H1 (cell line): Measurements from ENCODE around the gene PCDHB6. TPM values are rescaled to one million over a fixed set of nuclear protein-coding genes. Genes with fewer than 3 reads are reported as not detected.
A peak's percentile ranks its signal among the peaks of the same experiment; 100 is the strongest.

Source experiments
- CHD2 ChIP-seq: IDR thresholded peaks from 2 replicates; pipeline ENCODE4 v1.6.1; 2012; ENCODE audit warnings: low read length, improper control_type of control experiment
- CREB1 ChIP-seq: IDR thresholded peaks from 2 replicates; pipeline ENCODE4 v1.6.1; 2012; ENCODE audit warnings: inconsistent platforms
- HDAC2 ChIP-seq, 2 experiments: fragments of 300-600 bp in 1 of 2; sonication (generic) in 1 of 2; IDR thresholded peaks; 2 replicates each; pipeline ENCODE4 v1.6.1; 2011 to 2012; ENCODE audit warnings: low read depth in 2 of 2, low read length in 2 of 2, mild to moderate bottlenecking in 2 of 2, moderate library complexity in 2 of 2, borderline replicate concordance in 1 of 2, inconsistent platforms in 1 of 2
- KDM1A ChIP-seq: fragments of 200-600, 300-600 bp; sonication (generic); IDR thresholded peaks from 2 replicates; pipeline ENCODE4 v1.7.1; 2016; ENCODE audit warnings: mild to moderate bottlenecking, low read length, borderline replicate concordance
- KDM4A ChIP-seq: IDR thresholded peaks from one replicate; pipeline ENCODE4 v1.7.1; 2012; ENCODE audit warnings: low read depth, mild to moderate bottlenecking, moderate library complexity, low read length, inconsistent platforms; ENCODE audit not compliant: severe bottlenecking
- KDM5A ChIP-seq: fragments of 200-600 bp; IDR thresholded peaks from 2 replicates; pipeline ENCODE4 v1.7.1; 2012; ENCODE audit warnings: mild to moderate bottlenecking, low read length, inconsistent platforms, mixed read lengths
- POLR2A ChIP-seq, 2 experiments: IDR thresholded peaks; 1 replicate in 1 of 2; 2 replicates in 1 of 2; pipeline ENCODE4 v1.6.1; 2011; ENCODE audit warnings: low read depth in 2 of 2, low read length in 2 of 2, mild to moderate bottlenecking in 2 of 2; ENCODE audit errors: control extremely low read depth in 1 of 2
- RXRA ChIP-seq: IDR thresholded peaks from 2 replicates; pipeline ENCODE4 v1.6.1; 2011; ENCODE audit warnings: low read depth, mild to moderate bottlenecking, low read length, moderate library complexity; ENCODE audit not compliant: insufficient read depth
- SP4 ChIP-seq: IDR thresholded peaks from 2 replicates; pipeline ENCODE4 v1.6.1; 2012; ENCODE audit warnings: low read length, inconsistent platforms
- SRF ChIP-seq: IDR thresholded peaks from 2 replicates; pipeline ENCODE4 v1.6.1; 2011; ENCODE audit warnings: mild to moderate bottlenecking, low read depth, low read length, moderate library complexity
- polyA plus RNA-seq, 7 experiments: library from polyadenylated mRNA; depleted of rRNA in 3 of 7; stranded (reverse) in 5 of 7; unstranded in 2 of 7; fragments of >200 nt in 5 of 7; fragments of 200-250 nt in 2 of 7; gene quantifications; 1 replicate in 5 of 7; 2 replicates in 1 of 7; 4 replicates in 1 of 7; pipeline versions ENCODE4 v1.2.1 to v1.2.3, GENCODE V29; 2011 to 2013; ENCODE audit warnings: missing spikeins in 2 of 7, mixed read lengths in 2 of 7
- total RNA-seq: library from RNA; stranded (reverse); fragmentation: NEBNext Ultra II Directional; extraction: Animal tissue kit (Norgen Biotek cat#: 25700); gene quantifications from 2 replicates; pipeline ENCODE4 v1.2.1, GENCODE V29; 2021
- TF ChIP-seq, protein P1 (sequence below): fragments of 300-600 bp; sonication (generic); IDR thresholded peaks from 2 replicates; pipeline ENCODE4 v1.7.1; 2012; ENCODE audit warnings: low read length, moderate library complexity, mild to moderate bottlenecking, inconsistent platforms; ENCODE audit not compliant: insufficient replicate concordance

Gene PCDHB6
- total and polyA plus RNA-seq, 2 of the 8 experiments (the other 6 are each of a cell fraction or from before 2014, with no cell fraction given): 0.28 to 0.29 TPM

DNA sequence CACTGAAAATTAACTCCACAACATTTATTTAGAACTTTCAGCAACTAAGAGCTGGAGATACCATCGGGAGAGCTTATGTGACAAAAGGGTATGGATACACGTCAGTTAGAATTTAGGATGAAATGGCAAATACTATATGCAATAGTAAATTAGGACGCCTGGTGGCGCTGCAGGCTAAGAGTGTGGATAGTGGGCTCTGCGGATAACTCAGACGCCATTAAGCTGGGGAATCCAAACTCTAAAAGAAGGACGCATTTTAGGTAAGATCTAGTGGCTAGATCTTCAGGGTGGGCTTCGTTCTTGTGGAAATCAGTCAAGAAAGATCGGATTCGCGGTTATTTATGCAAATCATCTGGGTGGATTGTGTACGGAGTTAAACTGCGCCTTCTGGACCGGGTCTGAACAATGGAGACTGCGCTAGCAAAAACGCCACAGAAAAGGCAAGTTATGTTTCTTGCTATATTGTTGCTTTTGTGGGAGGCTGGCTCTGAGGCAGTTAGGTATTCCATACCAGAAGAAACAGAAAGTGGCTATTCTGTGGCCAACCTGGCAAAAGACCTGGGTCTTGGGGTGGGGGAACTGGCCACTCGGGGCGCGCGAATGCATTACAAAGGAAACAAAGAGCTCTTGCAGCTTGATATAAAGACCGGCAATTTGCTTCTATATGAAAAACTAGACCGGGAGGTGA lies 14.7 kb upstream of the PCDHB6 start, which contains the start of gene PCDHB5 (continued):
- TF ChIP-seq KDM5A: no peak
- no peak for TF ChIP-seq RXRA
- no peak for TF ChIP-seq SP4
- TF ChIP-seq CREB1: 0 out of 2 replicates have a peak, but pooled peaks have one; percentile 7
- TF ChIP-seq KDM1A: no peak
- TF ChIP-seq HDAC2 (IDR thresholded peaks at IDR 0.05; ENCODE audit: borderline replicate concordance in 1 of 2, low read depth in 2 of 2, low read length in 2 of 2): no peak
- TF ChIP-seq, protein P1, sequence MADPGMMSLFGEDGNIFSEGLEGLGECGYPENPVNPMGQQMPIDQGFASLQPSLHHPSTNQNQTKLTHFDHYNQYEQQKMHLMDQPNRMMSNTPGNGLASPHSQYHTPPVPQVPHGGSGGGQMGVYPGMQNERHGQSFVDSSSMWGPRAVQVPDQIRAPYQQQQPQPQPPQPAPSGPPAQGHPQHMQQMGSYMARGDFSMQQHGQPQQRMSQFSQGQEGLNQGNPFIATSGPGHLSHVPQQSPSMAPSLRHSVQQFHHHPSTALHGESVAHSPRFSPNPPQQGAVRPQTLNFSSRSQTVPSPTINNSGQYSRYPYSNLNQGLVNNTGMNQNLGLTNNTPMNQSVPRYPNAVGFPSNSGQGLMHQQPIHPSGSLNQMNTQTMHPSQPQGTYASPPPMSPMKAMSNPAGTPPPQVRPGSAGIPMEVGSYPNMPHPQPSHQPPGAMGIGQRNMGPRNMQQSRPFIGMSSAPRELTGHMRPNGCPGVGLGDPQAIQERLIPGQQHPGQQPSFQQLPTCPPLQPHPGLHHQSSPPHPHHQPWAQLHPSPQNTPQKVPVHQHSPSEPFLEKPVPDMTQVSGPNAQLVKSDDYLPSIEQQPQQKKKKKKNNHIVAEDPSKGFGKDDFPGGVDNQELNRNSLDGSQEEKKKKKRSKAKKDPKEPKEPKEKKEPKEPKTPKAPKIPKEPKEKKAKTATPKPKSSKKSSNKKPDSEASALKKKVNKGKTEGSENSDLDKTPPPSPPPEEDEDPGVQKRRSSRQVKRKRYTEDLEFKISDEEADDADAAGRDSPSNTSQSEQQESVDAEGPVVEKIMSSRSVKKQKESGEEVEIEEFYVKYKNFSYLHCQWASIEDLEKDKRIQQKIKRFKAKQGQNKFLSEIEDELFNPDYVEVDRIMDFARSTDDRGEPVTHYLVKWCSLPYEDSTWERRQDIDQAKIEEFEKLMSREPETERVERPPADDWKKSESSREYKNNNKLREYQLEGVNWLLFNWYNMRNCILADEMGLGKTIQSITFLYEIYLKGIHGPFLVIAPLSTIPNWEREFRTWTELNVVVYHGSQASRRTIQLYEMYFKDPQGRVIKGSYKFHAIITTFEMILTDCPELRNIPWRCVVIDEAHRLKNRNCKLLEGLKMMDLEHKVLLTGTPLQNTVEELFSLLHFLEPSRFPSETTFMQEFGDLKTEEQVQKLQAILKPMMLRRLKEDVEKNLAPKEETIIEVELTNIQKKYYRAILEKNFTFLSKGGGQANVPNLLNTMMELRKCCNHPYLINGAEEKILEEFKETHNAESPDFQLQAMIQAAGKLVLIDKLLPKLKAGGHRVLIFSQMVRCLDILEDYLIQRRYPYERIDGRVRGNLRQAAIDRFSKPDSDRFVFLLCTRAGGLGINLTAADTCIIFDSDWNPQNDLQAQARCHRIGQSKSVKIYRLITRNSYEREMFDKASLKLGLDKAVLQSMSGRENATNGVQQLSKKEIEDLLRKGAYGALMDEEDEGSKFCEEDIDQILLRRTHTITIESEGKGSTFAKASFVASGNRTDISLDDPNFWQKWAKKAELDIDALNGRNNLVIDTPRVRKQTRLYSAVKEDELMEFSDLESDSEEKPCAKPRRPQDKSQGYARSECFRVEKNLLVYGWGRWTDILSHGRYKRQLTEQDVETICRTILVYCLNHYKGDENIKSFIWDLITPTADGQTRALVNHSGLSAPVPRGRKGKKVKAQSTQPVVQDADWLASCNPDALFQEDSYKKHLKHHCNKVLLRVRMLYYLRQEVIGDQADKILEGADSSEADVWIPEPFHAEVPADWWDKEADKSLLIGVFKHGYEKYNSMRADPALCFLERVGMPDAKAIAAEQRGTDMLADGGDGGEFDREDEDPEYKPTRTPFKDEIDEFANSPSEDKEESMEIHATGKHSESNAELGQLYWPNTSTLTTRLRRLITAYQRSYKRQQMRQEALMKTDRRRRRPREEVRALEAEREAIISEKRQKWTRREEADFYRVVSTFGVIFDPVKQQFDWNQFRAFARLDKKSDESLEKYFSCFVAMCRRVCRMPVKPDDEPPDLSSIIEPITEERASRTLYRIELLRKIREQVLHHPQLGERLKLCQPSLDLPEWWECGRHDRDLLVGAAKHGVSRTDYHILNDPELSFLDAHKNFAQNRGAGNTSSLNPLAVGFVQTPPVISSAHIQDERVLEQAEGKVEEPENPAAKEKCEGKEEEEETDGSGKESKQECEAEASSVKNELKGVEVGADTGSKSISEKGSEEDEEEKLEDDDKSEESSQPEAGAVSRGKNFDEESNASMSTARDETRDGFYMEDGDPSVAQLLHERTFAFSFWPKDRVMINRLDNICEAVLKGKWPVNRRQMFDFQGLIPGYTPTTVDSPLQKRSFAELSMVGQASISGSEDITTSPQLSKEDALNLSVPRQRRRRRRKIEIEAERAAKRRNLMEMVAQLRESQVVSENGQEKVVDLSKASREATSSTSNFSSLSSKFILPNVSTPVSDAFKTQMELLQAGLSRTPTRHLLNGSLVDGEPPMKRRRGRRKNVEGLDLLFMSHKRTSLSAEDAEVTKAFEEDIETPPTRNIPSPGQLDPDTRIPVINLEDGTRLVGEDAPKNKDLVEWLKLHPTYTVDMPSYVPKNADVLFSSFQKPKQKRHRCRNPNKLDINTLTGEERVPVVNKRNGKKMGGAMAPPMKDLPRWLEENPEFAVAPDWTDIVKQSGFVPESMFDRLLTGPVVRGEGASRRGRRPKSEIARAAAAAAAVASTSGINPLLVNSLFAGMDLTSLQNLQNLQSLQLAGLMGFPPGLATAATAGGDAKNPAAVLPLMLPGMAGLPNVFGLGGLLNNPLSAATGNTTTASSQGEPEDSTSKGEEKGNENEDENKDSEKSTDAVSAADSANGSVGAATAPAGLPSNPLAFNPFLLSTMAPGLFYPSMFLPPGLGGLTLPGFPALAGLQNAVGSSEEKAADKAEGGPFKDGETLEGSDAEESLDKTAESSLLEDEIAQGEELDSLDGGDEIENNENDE: no peak
- TF ChIP-seq CHD2: no peak
- no peak for TF ChIP-seq SRF
- peak in 1 of 2 experiments; percentile 49; a peak in 1 of 3 replicates for TF ChIP-seq POLR2A (IDR thresholded peaks at IDR 0.05; ENCODE audit: control extremely low read depth in 1 of 2, low read depth in 2 of 2, low read length in 2 of 2)
- no peak for TF ChIP-seq KDM4A
